NCI-H187 treated with DMSO at 0.1 percent for 48 hours (cell line): ENCODE data around the gene DDB1.
A peak's percentile ranks its signal among the peaks of the same experiment; 100 is the strongest.

Source experiments
- DNase-seq: peaks from one replicate; lab custom pipeline; 2025; lab: John Stamatoyannopoulos, UW

The DDB1 gene

DNA sequence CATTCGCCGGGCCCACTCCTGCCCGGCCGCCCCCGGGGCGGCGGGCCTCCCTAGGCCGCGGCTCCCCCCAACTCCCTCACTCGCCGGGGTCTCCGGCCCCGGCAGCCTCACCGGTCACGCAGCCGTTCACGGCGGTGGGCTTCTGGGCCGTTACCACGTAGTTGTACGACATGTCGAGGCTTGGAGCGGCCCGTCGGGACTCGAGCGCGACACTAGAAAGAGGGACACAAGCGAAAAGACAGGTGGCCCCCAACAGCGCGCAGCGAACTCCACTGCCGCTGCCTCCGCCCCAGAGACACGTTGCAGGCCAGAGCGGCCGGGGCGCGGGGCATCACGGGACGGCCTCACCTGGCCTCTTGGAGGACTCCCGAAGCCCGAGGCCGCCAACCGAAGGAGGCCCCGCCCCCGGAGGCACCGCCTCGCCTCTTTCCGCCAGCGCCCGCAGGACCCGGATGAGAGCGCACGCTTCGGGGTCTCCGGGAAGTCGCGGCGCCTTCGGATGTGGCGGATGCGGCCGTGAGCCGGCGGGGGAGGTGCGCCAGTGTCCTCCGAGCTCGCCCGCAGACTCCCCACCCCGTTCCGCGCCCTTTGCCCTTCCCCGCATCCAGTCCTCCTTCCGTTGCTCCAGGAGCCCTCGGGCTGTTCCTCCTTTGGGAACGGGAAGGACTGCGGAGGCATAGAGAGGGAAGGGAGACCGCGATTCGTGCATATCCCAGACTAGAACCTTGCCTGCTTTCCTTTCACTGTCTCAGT is at the start of gene DDB1, which contains the start of gene TKFC:
Gene DDB1, minus strand, starts transcription at position 309 of the 753 bp plus-strand sequence. Its CDS starts 137 bp downstream, at position 172.
Gene TKFC, plus strand, starts transcription at position 432 of the 753 bp plus-strand sequence. CDS start 1,501 bp downstream, outside the sequence.
- DNase-seq, result peak; percentile 15

DNA sequence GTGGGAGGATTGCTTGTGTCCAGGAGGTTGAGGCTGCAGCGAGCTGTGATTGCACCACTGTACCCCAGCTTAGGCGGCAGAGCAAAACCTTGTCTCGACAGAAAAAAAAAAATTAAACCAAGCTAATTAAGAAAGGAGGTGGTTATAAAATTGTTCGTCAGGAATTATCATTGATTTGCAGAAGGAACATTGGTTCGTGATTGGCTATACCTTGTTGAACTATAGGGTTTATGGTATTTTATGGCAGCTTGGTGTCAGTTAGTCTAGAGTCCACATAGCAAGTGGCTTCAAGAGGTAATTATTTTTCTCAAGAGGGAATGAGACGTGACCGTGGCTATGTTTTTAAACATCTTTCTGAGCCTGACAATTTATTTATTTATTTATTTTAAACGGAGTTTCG is 48.0 kb upstream of the DDB1 start:
- DNase-seq, result no peak

DNA sequence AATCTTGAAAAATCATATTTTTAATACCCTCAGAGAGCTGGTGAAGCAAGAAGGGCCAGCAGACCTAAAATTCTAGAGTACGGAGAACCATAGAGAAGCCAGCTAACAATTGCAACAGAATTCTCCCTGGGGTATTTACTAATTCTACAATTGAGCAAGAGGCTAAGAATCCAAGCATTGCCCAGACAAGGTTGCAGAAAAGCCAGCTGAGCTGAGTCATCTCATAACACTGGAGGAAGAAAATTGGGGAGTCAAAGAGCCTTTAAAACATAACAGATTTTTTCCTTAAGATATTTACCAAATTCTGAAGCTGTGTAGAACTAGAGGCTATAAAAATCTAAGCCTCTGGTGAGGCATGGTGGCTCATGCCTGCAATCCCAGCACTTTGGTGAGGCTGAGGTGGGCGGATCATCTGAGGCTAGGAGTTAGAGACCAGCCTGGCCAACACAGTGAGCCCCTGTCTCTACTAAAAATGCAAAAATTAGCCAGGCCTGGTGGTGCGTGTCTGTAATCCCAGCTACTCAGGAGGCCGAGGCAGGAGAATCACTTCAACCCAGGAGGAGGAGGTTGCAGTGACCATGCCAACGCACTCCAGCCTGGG is 45.9 kb upstream of the DDB1 start:
- no peak for DNase-seq

DNA sequence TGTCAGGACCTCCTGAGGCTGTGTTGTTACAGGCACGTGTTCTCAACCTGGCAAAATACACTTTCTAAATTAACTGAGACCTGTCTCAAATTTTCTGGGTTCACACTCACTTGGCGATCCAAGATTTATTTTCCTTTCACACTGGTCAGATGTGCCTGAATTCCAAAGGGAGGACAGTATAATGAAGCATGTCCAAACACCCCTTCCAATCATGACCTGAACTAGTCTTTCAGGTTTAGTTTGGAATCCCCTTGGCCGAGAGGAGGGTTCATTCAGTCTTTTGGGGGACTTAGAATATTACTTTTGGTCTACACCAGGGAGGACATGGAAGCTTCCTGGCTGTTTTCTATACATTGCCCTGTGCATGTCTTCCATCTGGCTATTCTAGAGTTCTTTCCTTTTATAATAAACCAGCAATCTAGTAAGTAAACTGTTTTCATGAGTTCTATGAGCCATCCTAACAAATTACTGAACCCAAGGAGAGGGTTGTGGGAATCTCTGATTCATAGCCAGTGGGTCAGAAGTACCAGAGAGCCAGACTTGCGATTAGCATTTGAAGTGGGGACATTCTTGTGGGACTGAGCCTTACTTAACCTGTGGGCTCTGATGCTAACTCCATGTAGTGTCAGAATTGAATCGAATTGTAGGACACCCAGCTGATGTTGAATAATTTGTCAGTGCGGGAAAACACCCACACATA is 44.7 kb upstream of the DDB1 start:
- DNase-seq, result no peak

DNA sequence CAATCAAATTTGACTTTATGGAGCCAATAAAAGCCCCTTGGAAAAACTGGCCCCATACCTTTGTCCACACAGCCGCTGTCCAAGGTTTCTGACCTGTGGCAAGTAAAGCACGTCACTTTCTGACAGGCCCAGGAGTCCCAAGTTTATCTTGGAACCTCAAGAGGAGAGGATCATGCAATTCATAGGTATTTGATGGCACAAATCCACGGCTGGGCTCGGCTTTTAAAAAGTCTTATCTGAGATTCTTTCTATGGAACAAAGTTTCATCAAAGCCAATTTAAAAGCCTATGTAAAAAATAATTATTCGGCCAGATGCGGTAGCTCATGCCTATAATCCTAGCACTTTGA is 42.8 kb upstream of the DDB1 start:
- DNase-seq, result no peak

DNA sequence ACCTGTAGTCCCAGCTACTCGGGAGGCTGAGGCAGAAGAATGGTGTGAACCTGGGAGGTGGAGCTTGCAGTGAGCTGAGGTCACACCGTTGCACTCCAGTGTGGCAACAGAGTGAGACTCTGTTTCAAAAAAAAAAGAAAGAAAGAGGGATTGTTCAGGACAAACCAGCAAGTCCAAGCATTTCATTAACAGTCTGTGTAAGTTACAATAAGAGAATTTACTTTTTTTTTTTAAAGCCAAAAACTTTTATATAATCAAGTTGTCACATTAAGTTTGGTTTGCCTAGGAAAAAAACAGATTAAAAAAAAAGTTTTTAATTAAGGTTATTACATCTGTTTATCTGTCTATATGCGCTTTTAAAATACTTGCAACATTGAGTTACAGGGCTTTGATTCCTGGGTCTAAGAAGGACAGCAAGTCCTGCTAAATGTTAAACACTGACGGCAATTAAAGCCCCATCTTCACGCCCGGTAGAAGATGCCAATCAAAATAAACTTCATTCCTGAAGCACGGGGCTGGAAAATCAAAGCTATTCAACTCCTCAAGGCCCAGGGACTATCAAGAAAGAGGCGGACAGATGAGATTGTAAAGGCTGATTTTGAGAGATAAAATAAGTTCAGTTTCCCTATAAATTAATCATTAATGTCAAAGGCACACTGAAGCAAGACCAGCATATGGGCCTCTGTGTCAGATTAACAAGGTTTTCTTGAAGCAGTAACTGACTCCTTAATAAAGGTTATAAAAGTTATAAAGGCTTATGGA is 39.9 kb upstream of the DDB1 start:
- DNase-seq, result no peak

DNA sequence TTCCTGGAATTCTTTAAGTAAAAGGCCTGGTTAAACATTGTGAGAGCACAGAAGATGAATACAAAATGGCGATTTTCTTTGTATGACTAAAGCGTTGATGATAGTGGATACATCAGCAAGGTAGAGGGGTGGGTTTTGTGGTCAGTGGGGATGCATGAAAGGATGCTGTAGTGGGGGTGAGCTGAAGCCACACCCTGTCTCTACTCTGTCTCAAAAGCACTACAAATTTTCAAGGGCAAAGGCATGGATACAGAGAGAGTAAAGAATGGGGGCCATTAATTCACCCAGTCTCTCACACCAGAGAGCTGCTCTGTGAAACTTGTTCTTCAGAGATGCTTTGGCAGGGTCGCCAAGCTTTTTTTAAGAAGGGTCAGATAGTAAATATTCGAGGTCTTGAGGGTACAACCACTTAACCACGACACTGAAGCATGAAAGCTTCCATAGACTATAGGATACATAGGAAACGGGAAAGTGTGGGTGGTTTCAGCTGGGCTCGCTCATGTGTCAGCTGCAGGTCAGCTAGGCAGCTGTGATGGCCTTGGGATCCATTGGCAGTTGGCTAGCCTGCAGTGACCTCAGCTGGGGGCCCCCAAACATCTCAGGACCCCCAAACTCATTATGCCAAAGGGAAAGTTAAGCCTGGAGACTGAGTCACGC is 37.6 kb upstream of the DDB1 start:
- no peak for DNase-seq

DNA sequence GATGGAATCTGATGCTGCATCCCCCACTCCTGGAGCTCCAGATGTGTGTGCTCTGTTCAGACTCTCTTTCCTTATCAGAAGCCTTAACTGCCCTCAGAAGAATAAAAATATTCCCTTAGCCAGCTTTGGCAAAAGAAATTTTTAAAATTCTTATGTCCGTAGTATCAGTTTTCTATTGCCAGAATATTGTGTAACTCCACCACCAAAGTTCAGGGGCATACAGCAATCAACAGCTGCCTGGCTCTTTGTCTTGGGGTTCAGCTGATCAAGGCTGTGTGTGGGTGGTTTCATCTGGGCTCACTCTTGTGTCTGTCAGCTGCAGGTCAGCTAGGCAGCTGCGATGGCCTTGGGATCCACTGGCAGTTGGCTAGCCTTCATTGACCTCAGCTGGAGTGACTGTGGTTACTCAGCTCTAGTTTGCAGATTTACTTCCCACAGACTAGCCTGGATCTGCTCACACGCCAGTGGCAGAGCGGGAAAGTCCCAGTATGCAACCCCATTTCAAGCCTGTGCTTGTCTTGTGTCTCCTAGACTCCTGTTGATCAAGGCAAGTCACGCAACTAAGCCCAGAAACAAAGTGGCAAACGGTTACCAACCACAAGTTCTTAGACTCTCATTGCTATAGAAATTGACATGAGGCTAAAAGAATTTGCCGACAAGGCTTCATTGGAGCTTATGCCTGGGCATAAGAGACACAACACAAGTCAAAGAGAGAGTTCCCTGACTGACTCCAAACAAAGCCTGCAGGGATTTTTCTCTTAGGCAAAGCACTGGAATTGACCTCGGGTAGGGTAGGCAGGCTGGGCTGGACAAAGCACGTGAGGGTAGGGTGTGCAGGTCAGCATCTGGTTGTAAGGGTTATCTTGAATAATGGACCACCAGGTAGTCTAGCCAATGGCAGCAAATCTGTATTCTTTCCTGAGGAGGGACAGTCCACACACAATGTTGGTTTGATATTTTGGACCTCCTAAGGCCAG is 36.8 kb upstream of the DDB1 start:
- DNase-seq, result no peak

DNA sequence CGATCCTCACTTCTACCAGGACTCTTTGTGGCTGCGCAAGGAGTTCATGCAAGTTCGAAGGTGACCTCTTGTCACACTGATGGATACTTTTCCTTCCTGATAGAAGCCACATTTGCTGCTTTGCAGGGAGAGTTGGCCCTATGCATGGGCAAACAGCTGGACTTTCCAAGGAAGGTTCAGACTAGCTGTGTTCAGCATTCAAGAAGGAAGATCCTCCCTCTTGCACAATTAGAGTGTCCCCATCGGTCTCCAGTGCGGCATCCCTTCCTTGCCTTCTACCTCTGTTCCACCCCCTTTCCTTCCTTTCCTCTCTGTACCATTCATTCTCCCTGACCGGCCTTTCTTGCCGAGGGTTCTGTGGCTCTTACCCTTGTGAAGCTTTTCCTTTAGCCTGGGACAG is 35.7 kb upstream of the DDB1 start:
- no peak for DNase-seq

DNA sequence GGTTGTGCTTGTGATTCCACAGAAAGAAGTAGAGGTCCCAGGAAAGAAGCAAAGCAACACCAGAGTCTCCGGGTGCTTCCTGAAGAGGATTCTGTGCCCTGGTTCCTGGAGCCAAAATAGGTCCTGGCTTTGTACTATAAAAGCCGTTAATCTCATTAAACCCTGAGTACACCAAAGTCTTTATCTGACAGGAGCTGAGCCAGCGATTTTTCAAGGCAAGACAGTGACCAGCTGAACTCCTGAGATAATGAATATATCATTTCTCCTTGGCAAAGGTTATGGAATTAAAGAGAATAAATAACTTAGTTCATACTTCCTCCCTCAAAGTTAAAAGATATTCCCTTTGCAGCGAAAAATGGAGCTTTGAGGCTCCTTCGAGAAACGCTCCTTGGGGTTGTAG is 34.5 kb upstream of the DDB1 start:
- no peak for DNase-seq

DNA sequence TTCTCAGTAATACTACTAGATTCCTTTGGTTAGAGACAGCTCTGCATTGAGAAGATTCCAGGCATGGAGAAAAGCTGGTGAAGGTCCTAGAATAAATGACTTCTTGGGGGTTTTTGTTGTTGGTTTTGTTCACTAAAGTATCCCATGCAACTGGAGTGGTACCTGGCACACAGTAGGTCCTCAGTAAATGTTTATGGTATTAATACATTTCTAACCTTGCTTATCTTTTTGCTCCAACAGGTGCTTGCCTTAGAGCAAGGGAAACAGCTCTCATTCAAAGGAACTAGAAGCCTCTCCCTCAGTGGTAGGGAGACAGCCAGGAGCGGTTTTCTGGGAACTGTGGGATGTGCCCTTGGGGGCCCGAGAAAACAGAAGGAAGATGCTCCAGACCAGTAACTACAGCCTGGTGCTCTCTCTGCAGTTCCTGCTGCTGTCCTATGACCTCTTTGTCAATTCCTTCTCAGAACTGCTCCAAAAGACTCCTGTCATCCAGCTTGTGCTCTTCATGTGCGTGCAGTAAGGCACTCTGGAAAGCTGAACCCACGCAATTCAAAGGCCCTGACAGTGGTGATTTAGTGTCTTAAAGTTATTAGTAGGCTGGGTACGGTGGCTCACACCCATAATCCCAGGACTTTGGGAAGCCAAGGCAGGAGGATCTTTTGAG is 31.2 kb upstream of the DDB1 start:
- no peak for DNase-seq

DNA sequence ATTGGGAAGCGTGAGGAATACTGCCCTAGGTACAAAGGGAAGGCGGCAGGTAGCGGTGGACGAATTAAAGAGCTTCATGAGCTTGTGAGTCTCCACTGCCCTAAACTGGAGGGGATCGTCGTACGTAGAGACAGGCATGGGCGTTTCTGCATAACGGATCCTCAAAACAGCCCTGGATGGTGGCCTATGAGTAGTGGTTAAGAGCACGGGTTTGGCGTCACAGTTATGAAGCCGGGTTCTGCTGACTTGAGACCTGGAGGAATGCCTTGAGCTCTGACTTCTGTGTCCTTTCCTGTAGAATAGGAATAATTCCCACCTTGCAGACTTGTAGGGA is 29.6 kb upstream of the DDB1 start:
- DNase-seq, result no peak

DNA sequence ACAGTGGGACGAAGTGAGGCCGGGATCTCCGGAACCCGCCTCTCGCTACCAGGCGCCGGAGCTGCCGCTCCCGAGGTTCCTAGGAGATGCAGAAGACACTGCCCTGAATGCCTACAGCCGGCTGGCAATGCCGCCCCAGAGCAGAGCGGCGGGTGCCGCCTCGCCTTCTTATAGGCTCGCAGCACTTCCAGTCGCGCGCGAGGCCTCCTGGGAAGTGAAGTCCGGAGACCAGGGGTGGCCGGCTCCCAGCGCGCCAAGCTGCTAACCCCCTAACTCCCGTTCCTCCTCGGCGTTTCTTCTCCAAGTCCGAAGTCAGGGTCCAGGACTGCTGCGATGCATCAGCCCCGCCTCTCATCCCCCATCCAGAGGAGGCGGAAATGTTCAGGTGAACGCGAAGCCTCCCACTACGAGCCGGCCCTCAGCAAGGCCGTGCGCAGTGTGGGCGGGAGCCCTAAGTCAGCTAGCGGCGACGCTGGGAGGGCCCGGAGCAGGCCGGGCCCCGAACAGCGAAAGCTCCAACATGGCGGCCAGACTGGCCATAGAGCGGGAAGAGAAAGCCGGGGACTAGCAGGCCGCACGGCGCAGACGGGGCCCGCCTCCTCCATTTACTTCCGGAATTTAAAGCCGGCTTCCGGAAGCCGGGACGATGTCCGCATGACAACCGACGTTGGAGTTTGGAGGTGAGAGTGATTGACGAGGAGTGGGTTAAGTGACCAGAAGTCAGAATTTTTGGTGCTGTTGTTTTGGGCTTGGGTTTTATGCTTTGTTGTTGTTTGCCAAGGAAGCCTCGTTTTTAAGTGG is 29.0 kb upstream of the DDB1 start, which contains the start of the genes CYB561A3 and TMEM138:
Gene CYB561A3, minus strand, starts transcription at position 142 of the 801 bp plus-strand sequence. CDS start 5,169 bp downstream, outside the sequence.
Gene TMEM138, plus strand, starts transcription at position 634 of the 801 bp plus-strand sequence. CDS start 2,017 bp downstream, outside the sequence.
- DNase-seq, result peak; percentile 84

DNA sequence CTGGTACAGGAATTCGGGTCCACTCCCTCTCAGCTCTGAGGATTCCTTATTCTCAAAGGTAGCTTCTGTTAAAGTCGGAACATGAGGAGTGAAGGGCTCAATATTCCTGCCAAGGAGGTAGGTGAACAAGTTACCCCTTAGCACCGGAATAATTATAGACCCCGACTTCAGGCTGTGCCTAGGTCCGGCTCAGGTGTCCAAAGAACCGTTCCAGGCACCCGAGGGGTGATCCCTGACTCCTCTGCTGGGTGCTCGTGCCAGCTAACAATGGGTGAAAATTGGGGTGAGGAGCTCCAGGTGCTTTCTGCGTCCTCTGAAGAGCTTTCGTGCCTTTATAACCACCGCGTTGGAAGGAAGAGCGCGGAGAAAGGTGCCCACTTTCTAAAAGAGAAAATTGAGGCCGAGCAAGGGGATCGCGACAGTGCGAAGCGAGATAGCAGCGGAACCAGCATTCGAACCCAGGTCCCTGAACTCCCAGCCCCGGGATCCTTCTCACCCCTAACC is 28.4 kb upstream of the DDB1 start:
- DNase-seq, result no peak

DNA sequence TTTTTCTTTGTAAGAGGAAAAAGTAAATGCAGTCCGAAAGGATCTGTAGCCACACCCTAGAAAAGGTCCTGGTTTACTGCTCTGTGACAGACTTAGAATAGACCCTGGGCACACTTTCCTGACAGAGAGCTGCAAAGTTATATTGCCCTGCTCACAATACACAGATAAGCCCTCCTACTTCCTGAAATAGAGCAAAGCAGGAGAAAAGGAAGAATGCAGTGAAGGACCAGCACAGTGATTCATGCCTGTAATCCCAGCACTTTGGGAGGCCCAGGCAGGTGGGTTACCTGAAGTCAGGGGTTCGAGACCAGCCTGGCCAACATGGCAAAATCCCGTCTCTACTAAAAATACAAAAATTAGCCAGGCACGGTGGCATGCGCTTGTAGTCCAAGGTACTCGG is 26.6 kb upstream of the DDB1 start:
- DNase-seq, result no peak

DNA sequence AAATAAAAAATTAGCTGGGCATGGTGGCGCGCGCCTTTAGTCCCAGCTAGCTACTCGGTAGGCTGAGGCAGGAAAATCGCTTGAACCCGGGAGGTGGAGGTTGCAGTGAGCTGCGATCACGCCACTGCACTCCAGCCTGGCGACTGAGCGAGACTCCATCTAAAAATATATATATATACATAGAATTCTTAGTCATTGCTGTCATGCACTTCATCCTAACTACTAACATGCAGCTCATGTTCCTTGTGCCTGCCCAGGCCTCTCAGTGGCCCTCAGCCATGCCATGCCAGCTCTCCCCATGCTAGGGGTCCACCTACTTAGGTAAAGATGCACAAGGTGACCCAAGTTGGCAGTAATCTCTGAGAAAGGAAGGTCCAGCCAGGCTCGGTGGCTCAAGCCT is 25.7 kb upstream of the DDB1 start:
- no peak for DNase-seq

DNA sequence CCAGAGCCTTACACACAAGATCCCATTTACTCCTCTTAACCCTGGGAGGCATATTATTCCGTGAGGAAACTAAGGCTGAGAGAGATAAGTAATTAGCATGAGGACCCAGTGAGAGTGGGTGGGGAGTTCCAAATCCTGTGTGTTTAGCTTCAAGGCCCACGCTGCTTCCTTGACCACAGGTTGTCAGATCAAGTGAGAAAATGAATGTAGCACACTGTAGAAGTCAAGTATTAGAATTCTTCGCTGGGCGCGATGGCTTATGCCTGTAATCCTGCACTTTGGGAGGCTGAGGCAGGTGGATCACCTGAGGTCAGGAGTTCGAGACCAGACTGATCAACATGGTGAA is 25.0 kb upstream of the DDB1 start:
- DNase-seq, result no peak

DNA sequence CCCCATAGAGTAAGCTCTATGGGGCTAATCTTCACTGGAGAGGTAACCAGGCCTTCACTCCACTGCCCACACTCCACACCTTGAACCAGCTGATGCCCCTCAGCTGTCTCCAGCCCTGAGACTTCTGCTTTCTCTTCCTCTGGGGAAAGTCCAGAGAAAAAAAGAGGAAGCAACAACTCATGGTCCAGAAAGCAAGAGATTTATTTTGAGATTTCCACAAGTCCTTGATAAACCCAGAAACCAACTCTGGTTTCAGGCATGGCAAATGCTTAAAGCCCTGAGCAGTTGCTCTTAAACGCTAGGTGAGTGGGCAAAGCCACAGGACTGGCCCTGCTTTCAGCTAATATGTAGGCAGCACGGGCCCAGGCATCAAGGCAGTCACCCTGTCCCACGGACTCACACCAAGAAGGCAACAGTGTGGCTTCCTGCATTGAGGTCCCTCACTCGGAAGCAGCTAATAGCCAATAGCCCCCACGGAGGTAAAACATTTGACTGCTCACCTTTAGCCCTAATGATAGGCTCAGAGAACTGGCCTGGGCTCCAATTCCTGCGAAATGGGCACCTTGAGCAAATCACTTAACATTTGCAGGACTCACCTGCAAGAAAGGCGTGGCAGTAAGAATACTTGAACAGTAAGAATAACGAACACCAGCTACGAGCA is 24.5 kb upstream of the DDB1 start:
- DNase-seq, result no peak

DNA sequence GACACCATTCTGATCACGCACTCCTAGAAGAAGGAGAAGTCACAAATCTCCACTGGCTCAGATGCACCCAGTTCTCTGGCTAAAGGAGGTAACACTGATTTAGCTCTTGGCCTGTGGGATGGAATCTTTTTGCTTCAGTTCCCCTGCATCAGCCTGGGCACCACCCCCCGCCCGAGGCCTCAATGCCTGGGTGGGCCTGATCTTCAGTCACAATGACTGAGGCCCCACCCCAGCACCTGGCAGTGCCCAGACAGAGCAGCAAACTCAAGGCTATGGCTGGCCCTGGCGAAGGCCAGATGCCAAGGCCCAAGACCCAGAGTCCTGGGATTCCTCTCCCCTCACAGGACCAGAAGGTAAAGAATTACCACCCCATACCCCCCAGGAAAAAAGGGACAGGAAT is 23.8 kb upstream of the DDB1 start:
- no peak for DNase-seq
